Measurements from ENCODE around the gene PPP4R2. TPM values are rescaled to one million over a fixed set of nuclear protein-coding genes. Genes with fewer than 3 reads are reported as not detected.

Gene PPP4R2
- total and polyA plus RNA-seq, 9 of the 15 experiments (the other 6 are each of a cell fraction or from before 2014, with no cell fraction given), result 11.0 to 49.6 (median 31.6) TPM

DNA sequence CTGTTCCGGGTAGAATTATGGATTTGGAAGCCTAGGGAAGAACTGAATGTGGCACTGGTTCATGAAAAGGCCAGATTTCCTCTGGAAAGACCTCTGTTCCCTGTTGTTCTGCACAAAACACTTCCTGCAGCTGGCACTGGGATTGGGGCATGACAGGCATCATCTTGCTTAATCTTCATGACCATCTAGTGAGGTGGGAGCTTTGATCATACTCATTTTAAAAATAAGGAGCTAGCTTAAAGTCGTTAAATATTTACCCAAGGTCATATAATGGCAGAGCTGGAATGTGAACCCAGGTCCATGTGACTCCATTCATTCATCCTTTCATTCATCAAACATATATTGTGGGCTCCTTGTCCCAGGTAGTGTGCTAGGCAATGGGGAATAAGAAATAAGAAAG, 105.3 kb downstream of the PPP4R2 start:
- Histone ChIP-seq H2AFZ (ENCODE audit: low read depth, low read length) (no peak overlapping the region), H3K9ac (ENCODE audit: insufficient read depth in 1 of 2, low read depth in 2 of 2, low read length in 2 of 2) (no peak overlapping the region), H3K9me1 (ENCODE audit: control insufficient read depth, insufficient read depth, low read length) (no peaks in the 10 kb centered on the region), H3K27ac (ENCODE audit: extremely low read depth, low read depth, low read length) (no peak overlapping the region), H3K79me2 (ENCODE audit: control insufficient read depth, insufficient read depth, low read length) (no peaks in the 10 kb centered on the region), H3K4me1 (replicated peaks in 1 of 2; ENCODE audit: control insufficient read depth in 2 of 2, insufficient read depth in 2 of 2, low read length in 2 of 2) (no peaks in the 10 kb centered on the region; a peak in 1 of 5 replicates), H3K36me3 (ENCODE audit: control insufficient read depth, insufficient read depth, low read length) (no peaks in the 10 kb centered on the region), H3K9me3 (replicated peaks; ENCODE audit: control insufficient read depth, insufficient read depth, low read depth, low read length) (peaks cover 3% of the 10 kb centered on the region; the same call in 1 of the 2 replicates), H4K20me1 (replicated peaks; ENCODE audit: control insufficient read depth, insufficient read depth, low read length) (no peaks in the 10 kb centered on the region; the same call in 1 of the 2 replicates), H3K27me3 (ENCODE audit: control insufficient read depth in 2 of 2, insufficient read depth in 2 of 2, low read length in 2 of 2) (peaks cover 2 to 29% of the 10 kb centered on the region in 2 experiments; a peak in 2 of 5 replicates), H3K4me2 (ENCODE audit: insufficient read depth, low read length) (no peak overlapping the region), H3K4me3 (no peak overlapping the region)
- BruUV-seq (replicated peaks), result no TSS peak
- FAIRE-seq (no peak), ATAC-seq (no peak), DNase-seq (ENCODE audit: extremely low read depth in 1 of 4, low spot score in 3 of 4) (no peak)
- intact Hi-C loops (cut with micrococcal nuclease) (loop anchor here (1.0 to 10.0 kb wide), 5 partner anchors 73 to 401 kb away; no protein-coding TSS in a partner anchor), in situ Hi-C loops (cut with MboI) (loop anchor here (10.0 kb wide), 1 partner anchor 403 kb away; no protein-coding TSS in a partner anchor)
- ChIA-PET POLR2A (no interaction called here), CTCF (ENCODE audit: low intra/inter-chr PET ratio) (interaction anchor here (2.2 to 2.8 kb wide), 2 partner anchors 331 to 401 kb away, joined by 13 to 19 read pairs; no protein-coding TSS in a partner anchor)
- 0% methylated on average over 2 of the region's 2 CpGs for WGBS (ENCODE audit: insufficient coverage, low coverage, missing lambda C conversion rate)
- TF ChIP-seq CREM (IDR thresholded peaks at IDR 0.05; ENCODE audit: low read depth) (no peak), BRD4 (IDR thresholded peaks at IDR 0.05) (no peak), PHF8 (IDR thresholded peaks at IDR 0.05; ENCODE audit: borderline replicate concordance, low read length) (no peak), NR3C1 (CRISPR knock-in tag; IDR thresholded peaks at IDR 0.05) (no peak), ETS2 (tag; IDR thresholded peaks at IDR 0.05; ENCODE audit: borderline replicate concordance, poor library complexity, severe bottlenecking) (no peak), ZNF23 (CRISPR knock-in tag; IDR thresholded peaks at IDR 0.05) (no peak), GABPB2 (CRISPR knock-in tag; conservative IDR thresholded peaks at IDR 0.05) (no peak), ZFP30 (CRISPR knock-in tag; IDR thresholded peaks at IDR 0.05; ENCODE audit: borderline replicate concordance) (no peak), GTF2F1 (IDR thresholded peaks at IDR 0.05; ENCODE audit: low read depth, low read length) (no peak), EGR1 (conservative IDR thresholded peaks at IDR 0.05) (no peak), YY1 (IDR thresholded peaks at IDR 0.05; ENCODE audit: borderline replicate concordance in 1 of 3, control insufficient read depth in 1 of 3, extremely low read depth in 1 of 3, insufficient read depth in 3 of 3, insufficient read length in 1 of 3, insufficient replicate concordance in 2 of 3, low read depth in 1 of 3, low read length in 2 of 3) (no peak), CAMTA2 (CRISPR knock-in tag; conservative IDR thresholded peaks at IDR 0.05) (no peak), JUNB (CRISPR knock-in tag; conservative IDR thresholded peaks at IDR 0.05) (no peak), BDP1 (IDR thresholded peaks at IDR 0.05; ENCODE audit: insufficient read depth, insufficient read length) (no peak)
- TF ChIP-seq, protein P1, sequence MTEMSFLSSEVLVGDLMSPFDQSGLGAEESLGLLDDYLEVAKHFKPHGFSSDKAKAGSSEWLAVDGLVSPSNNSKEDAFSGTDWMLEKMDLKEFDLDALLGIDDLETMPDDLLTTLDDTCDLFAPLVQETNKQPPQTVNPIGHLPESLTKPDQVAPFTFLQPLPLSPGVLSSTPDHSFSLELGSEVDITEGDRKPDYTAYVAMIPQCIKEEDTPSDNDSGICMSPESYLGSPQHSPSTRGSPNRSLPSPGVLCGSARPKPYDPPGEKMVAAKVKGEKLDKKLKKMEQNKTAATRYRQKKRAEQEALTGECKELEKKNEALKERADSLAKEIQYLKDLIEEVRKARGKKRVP (CRISPR knock-in tag; IDR thresholded peaks at IDR 0.05), result no peak
- TF ChIP-seq, protein P2, sequence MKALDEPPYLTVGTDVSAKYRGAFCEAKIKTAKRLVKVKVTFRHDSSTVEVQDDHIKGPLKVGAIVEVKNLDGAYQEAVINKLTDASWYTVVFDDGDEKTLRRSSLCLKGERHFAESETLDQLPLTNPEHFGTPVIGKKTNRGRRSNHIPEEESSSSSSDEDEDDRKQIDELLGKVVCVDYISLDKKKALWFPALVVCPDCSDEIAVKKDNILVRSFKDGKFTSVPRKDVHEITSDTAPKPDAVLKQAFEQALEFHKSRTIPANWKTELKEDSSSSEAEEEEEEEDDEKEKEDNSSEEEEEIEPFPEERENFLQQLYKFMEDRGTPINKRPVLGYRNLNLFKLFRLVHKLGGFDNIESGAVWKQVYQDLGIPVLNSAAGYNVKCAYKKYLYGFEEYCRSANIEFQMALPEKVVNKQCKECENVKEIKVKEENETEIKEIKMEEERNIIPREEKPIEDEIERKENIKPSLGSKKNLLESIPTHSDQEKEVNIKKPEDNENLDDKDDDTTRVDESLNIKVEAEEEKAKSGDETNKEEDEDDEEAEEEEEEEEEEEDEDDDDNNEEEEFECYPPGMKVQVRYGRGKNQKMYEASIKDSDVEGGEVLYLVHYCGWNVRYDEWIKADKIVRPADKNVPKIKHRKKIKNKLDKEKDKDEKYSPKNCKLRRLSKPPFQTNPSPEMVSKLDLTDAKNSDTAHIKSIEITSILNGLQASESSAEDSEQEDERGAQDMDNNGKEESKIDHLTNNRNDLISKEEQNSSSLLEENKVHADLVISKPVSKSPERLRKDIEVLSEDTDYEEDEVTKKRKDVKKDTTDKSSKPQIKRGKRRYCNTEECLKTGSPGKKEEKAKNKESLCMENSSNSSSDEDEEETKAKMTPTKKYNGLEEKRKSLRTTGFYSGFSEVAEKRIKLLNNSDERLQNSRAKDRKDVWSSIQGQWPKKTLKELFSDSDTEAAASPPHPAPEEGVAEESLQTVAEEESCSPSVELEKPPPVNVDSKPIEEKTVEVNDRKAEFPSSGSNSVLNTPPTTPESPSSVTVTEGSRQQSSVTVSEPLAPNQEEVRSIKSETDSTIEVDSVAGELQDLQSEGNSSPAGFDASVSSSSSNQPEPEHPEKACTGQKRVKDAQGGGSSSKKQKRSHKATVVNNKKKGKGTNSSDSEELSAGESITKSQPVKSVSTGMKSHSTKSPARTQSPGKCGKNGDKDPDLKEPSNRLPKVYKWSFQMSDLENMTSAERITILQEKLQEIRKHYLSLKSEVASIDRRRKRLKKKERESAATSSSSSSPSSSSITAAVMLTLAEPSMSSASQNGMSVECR (CRISPR knock-in tag; IDR thresholded peaks at IDR 0.05), result no peak
